NCI-H748 treated with DMSO at 0.1 percent for 48 hours (cell line): ENCODE measurements around the gene IL31RA.
"Not testable (repeated sequence)": the region's sequence is repeated elsewhere in the genome, so short reads cannot be mapped to it uniquely, and the experiment has no call there.

Source experiments
- DNase-seq: peaks from one replicate; lab custom pipeline; 2025; lab: John Stamatoyannopoulos, UW

The IL31RA gene

GRCh38 chr5:55850839-55851674 lies at the start of gene IL31RA:
Gene IL31RA, plus strand, starts transcription at chr5:55851357. Its CDS starts 214 bp downstream, at chr5:55851571.
- no peak for DNase-seq

- DNase-seq, result not testable (repeated sequence)
Measured at GRCh38 chr5:55808814-55809213, 42.3 kb upstream of the IL31RA start.

GRCh38 chr5:55815939-55816338 lies 35.2 kb upstream of the IL31RA start:
- DNase-seq, result not testable (repeated sequence)

GRCh38 chr5:55816342-55816741 lies 34.8 kb upstream of the IL31RA start:
- no peak for DNase-seq

- no peak for DNase-seq
Measured at GRCh38 chr5:55817030-55817429, 34.1 kb upstream of the IL31RA start.

GRCh38 chr5:55820488-55820887 lies 30.7 kb upstream of the IL31RA start:
- DNase-seq, result no peak

GRCh38 chr5:55821731-55822512 lies 29.2 kb upstream of the IL31RA start:
- DNase-seq, result no peak

- DNase-seq, result no peak
Measured at GRCh38 chr5:55823151-55823796, 27.9 kb upstream of the IL31RA start.

GRCh38 chr5:55829956-55830355 lies 21.2 kb upstream of the IL31RA start:
- DNase-seq, result no peak

GRCh38 chr5:55832446-55832845 lies 18.7 kb upstream of the IL31RA start:
- no peak for DNase-seq

GRCh38 chr5:55836191-55836590 lies 15.0 kb upstream of the IL31RA start:
- no peak for DNase-seq

GRCh38 chr5:55841976-55842375 lies 9.2 kb upstream of the IL31RA start:
- DNase-seq, result no peak

- DNase-seq, result no peak
Measured at GRCh38 chr5:55847837-55848236, 3.3 kb upstream of the IL31RA start.

GRCh38 chr5:55848783-55849182 lies 2.4 kb upstream of the IL31RA start:
- no peak for DNase-seq

GRCh38 chr5:55851675-55851979 lies 470 bp downstream of the IL31RA start:
- no peak for DNase-seq

- DNase-seq, result no peak
Measured at GRCh38 chr5:55852503-55852902, 1.3 kb downstream of the IL31RA start.

- no peak for DNase-seq
Measured at GRCh38 chr5:55853041-55853670, 2.0 kb downstream of the IL31RA start.

GRCh38 chr5:55853818-55854217 lies 2.7 kb downstream of the IL31RA start:
- DNase-seq, result no peak

GRCh38 chr5:55855509-55855908 lies 4.4 kb downstream of the IL31RA start:
- DNase-seq, result no peak

GRCh38 chr5:55856516-55857246 lies 5.5 kb downstream of the IL31RA start:
- no peak for DNase-seq

GRCh38 chr5:55857247-55857640 lies 6.1 kb downstream of the IL31RA start:
- no peak for DNase-seq

- DNase-seq, result no peak
Measured at GRCh38 chr5:55858104-55858503, 6.9 kb downstream of the IL31RA start.
